ENCODE data around the gene DENND6B.
"Not testable (repeated sequence)": the region's sequence is repeated elsewhere in the genome, so short reads cannot be mapped to it uniquely, and the experiment has no call there.

The DENND6B gene

GRCh38 chr22:50338860-50339462 lies 12.1 kb upstream of the DENND6B start:
- DNase-seq: no peak

- no peak for DNase-seq
Measured at GRCh38 chr22:50338042-50338573, 11.3 kb upstream of the DENND6B start.

DNA sequence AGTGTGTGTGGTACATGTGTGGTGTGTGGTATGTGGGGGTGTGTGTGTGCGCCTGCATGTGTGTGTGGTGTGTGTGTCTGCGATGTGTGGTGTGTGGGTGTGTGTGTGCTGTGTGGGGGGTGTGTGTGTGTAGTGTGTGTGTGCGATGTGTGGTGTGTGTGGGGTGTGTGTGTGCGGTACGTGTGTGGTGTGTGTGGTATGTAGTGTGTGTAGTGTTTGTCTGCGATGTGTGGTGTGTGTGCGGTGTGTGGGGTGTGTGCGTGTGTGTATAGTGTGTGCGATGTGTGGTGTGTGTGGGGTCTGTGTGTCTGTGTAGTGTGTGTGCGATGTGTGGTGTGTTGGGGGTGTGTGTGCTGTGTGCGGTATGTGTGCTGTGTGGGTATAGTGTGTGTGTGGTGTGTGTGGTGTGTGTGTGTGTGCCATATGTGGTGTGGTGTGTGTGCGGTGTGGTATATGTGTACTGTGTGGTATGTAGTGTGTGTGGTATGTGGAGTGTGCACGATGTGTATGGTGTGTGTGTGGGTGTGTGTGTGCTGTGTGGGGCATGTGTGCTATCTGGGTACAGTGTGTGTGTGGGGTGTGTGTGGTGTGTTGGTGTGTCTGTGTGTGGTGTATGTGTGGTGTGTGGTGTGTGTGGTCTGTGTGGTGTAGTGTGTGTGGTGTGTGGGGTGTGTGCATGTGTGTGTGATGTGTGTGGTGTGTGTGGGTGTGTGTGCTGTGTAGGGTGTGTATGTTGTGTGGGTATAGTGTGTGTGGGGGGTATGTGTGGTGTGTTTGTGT lies 10.6 kb upstream of the DENND6B start:
- no peak for DNase-seq

DNA sequence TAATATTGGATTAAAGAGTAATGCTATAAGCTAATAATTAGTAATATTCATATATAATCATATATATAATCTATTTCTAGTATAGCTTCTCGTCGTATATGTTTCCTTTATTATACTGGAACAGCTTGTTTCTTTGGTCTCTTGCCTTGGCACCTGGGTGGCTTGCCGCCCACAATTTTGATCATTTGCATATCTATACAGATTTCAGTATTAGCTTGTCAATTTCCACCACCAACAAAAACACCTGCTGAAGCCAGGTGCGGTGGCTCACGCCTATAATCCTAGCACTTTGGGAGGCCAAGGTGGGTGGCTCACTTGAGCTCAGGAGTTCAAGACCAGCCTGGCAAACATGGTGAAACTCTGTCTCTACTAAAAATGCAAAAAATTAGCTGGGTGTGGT lies 7.6 kb upstream of the DENND6B start:
- peak in 1 of 2 experiments; percentile 31 for DNase-seq

DNA sequence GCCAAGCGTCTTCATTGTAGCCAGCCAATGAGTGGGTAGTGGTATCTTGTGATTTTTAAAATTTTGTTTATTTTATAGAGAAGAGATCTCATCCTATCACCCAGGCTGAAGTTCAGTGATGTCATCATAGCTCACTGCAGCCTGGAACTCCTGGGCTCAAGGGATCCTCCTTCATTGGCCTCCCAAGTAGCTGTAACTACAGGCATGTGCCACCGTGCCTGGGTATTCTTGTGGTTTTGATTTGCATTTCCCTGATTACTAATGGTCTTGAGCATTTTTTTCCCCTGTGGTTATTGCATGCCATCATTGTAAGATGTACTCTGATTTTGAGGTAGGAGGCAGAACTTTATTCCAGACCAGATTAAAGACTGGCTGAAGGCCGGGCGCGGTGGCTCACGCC lies 2.4 kb upstream of the DENND6B start:
- no peak for DNase-seq

- no peak for DNase-seq
Measured at GRCh38 chr22:50327711-50328019, 853 bp upstream of the DENND6B start.

DNA sequence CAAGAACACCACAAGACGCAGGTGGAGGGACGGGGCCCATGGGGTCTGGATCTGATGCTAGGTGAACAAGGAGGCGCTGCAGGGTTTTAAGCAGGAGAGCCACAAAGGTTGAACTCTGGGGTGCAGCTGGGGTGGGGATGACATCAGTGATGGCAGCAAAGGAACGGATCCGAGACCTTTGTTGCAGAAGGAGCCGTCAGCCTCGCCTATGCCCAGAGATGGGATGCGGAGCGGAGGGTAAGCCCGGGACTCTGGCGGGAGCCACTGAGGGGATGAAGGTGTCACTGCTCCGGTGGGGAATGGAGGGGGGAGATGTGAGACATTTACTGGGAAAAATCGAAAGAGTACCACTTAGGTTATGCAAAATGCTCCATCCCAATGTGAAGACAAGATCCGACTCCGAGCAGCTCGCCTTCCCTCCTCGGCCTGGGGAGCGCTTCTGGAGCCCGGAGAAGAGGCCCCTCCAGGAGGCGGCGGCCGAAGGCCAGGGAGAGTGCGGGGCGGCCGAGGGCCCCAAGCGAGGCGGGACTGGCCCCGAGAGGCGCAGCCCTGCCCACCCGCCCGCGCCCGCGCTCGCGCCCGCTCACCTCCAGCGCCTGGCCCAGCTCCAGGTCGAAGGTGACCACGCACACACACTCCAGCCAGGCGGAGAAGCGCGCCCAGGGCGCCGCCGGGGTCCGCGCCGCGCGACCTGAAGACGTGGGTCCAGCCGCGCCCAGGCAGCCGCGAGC lies 422 bp downstream of the DENND6B start:
- no peak for DNase-seq

DNA sequence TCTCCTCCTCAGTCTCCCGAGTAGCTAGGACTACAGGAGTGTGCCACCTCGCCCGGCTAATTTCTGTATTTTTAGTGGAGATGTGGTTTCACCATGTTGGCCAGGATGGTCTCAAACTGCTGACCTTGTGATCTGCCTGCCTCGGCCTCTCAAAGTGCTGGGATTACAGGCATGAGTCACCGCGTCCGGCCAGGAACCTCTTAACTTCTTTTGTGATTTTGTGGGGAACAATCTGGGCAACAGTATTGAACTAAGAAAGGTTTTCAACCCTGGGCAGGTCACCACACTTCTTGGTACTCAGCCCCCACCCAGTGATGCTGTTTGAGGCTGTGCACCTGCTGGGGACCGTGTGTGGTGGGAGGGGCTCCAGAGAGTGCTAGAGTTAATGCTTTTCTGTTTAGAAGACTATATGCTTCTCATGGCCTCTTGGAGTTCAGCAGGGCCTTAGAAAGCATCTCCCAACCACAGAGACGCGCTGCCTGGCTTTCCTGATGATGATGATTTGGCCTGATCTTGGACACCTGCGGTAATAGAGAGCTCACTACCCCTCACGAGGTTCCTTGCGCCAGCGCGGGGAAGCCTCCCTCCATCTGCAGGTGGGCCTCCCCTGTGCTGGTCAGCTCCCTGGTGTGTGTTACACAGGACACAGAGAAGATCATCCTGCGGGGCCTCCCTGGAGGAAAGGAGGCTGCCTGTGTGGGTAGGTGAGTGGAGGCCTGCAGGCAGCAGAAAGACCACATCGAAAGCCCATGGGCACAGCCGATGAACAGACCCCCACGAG lies 1.2 kb downstream of the DENND6B start:
- DNase-seq: no peak

DNA sequence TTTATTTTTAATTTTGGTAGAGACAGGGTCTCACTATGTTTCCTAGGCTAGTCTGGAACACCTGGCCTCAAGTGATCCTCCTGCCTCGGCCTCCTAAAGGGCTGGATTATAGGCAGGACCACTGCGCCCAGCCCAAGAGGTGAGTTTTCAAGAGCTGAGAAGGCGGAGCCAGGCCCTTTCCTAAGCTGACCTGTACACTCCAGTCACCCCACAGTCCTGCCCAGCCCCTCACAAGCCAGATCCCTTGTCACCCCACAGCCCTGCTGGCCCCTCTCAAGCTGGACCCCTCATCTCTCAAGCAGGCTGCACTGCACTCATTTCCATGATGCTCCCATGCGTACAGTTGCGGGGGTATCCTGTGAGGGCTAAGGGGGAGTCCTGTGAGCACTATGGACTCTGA lies 2.9 kb downstream of the DENND6B start:
- DNase-seq: no peak

- not testable (repeated sequence) for DNase-seq
Measured at GRCh38 chr22:50322382-50323104, 4.3 kb downstream of the DENND6B start.

- no peak for DNase-seq
Measured at GRCh38 chr22:50320671-50321325, 6.0 kb downstream of the DENND6B start.

DNA sequence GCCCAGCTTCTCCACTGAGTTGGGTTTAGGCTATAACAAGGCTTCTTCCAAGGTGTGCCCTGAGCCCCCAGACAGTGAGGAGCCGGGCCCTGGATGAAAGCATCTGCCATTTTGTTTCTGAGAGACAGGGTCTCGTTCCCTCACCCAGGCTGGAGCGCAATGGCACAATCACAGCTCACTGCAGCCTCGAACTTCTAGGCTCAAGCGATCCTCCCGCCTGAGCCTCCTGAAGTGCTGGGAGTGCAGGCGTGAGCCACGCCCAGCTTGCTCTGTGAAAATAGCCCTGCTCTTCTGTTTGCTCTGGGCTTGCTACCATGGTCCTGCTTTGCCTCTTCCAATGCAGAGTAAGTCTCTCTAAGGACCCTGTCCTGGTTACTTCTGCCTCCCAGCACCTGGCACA lies 6.7 kb downstream of the DENND6B start:
- no peak for DNase-seq

- DNase-seq: no peak
Measured at GRCh38 chr22:50319503-50319951, 7.3 kb downstream of the DENND6B start.

- DNase-seq: no peak
Measured at GRCh38 chr22:50318698-50319411, 8.0 kb downstream of the DENND6B start.

- no peak for DNase-seq
Measured at GRCh38 chr22:50318356-50318697, 8.5 kb downstream of the DENND6B start.

DNA sequence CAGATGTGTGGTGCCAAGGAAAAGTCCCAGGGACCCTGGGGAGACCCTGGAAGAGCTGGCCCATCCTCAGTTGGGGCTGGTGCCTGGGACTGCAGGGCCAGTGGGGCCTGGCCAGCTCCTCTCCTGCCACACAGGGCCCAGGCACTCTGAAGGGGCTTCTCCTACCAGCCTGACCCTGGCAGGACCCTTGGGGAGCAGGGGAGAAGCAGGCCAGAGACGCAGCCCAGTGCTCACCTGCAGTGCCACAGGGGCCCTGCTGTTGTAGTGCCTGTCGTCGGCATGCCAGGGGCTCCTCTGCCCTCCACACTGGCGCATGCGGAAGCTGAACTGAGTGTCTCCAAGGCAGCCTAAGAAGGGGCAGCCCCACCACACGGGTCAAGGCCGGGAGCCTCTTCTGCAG lies 9.1 kb downstream of the DENND6B start:
- DNase-seq: no peak

GRCh38 chr22:50317178-50317577 lies 9.6 kb downstream of the DENND6B start:
- DNase-seq: peak in 1 of 2 experiments; percentile 37

DNA sequence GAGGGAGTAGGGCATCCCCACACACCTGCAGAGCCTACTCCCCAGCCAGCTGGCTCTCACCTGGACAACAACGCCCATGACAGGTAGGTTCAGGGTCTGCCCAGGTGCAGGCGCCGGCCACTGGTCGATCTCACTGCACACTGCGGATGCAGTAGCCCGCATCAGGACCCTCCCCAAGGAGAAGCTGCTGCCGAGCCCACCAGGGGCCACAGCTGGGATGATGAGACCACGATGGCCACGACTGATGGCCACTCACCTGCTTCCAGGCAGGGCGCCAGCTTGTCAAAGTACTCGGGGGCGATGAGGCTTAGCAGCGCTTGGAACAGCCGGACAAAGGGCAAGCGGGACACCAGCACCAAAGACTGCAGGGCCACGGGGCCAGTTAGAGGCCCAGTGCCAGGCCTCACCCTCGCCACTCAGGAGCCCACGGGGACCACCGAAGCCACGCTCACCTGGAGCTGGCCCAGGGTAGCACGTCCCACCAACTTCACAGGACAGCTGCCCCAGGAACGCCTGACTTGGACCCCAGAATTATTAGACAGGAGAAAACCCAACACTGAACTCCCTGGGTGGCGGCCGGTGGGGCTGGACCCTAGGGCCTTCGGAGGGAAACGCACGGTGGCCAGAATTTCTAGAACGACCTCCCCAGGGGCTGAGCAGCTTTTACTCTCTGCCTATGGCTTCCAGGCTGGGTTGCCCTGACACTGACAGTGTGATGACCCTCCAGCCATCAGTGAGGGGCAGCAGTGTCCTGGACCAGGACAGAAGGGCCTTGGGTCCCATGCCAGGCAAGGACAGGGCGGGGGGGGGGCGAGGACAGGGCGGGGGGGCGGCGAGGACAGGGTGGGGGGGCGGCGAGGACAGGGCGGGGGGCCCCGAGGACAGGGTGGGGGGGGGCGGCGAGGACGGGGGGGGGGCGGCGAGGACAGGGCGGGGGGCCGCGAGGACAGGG lies 10.4 kb downstream of the DENND6B start:
- DNase-seq: no peak

- DNase-seq: no peak
Measured at GRCh38 chr22:50315289-50316113, 11.3 kb downstream of the DENND6B start.
